SU-DHL-6 (cell line): Measurements from ENCODE around the gene GSC2.

Source experiments
- CTCF ChIP-seq: fragments of 200-600 bp; sonication (generic); IDR thresholded peaks from one replicate; pipeline ENCODE4 v1.5.1; 2017; ENCODE audit warnings: antibody characterized with exemption, mild to moderate bottlenecking, low read length, moderate library complexity; ENCODE audit not compliant: insufficient read depth, poor library complexity, severe bottlenecking
- EZH2phosphoT487 ChIP-seq: fragments of 200-600 bp; sonication (generic), shearing (Covaris generic); conservative IDR thresholded peaks from 2 replicates; pipeline ENCODE4 v1.6.1; 2018; ENCODE audit warnings: mild to moderate bottlenecking, antibody characterized with exemption, low read length, moderate library complexity, mixed read lengths

- TF ChIP-seq CTCF (no peak), EZH2phosphoT487 (no peak)
These were observed 35.0 kb downstream of the GSC2 start for GRCh38 chr22:19114984-19115552.
